Measurements from ENCODE around the gene PYGM.

Gene PYGM

DNA sequence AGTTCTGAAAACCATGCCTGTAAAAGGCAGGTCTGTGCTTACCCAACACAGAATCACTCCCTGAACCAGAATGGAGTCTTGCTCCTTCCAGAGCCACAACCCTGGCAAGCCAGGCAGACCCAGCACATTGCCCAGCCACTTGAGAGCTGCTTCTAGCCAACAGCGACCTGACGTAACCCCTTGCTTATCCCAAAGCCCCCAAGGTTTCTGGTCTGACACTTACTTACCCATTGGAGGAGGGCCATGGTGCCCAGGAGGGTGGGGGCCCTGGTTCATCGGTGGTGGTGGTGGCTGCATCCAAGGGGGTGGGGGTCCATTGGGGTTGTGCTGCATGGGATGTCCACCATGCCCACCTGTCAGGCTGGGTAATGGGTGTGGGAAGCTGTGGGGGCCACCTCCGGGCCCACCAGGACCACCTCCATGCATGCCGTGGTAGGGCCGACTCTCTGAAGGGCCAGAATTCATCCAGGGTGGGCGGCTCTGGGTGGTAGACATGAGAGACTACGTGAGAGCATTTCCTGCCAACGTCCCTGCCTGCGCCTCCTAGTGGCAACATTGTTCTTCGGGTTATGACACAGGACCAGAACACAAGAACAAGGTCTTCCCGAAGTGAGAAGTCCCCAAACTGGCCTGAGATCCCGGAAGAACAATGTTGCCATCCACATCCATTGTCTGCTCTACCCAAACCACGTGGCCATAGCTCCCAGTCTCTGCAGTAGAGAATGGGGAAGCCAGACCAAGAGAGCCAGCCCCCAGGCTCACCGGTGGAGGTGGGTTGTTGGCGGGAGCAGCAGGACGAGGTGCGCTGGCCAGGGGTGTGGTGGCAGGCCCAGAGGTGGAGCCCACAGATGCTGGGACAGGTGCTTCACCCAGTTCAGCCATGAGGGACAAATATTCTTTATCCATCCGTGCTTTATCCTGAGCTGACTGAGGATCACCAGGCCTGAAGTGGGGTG lies 7.8 kb upstream of the PYGM start:
- DNase-seq (ENCODE audit: low spot score): peak; percentile 52

DNA sequence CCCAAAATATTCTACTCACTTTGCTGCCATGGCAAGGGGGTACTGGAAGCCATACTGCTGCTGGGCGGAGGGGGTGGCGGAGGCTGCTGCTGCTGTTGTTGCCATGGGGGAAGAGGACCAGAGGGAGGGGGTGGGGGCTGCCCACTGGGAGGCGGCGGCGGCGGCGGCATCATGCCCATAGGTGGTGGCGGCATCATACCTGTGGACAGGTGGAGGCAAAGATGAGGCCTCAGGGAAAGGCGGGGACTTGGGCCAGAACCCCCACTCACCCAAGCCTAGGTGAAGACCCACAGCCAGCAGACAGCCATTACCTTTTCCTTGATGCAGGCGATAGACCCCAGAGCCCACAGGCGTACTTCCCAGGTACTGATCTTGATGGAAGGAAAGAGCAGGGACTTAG lies 7.1 kb upstream of the PYGM start:
- no peak for DNase-seq (ENCODE audit: low spot score)

DNA sequence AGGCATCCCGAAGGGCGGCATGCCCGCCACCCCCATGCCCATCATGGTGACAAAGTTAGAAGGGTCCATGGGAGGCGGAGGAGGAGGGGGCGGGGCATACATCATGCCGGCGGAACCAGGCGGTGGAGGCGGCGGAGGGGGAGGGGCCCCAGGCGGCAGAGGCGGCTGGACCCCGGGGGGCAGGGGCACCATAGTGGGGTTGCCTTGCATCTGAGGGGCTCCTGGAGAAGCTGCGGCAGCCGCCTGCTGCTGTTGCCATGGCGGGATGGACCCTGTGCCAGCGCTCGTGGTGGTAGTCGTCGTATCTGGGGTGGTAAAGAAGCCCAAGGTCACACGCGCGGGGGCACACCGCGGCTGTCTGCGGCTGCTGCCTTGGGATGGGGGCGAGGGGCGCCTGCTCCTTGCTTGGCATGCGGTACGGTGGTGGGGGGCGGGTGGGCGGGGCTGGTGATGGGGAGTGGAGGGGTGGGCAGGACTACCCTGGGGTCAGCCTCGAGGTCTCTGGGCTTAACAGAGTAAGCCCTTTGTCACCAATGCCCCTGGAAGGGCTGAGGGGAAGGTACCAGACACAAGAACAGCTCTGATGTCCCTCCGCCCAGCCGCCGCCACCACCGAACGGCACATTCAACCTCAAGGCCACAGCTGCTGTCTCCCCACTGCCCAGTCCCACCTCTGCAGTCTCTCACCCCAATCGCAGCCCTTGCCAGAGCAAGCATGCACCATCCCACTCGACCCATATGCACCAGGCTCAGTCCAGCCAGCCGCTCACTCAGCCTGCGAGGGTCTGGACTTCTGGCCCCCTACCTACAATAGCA lies 6.3 kb upstream of the PYGM start:
- DNase-seq (ENCODE audit: low spot score): no peak

DNA sequence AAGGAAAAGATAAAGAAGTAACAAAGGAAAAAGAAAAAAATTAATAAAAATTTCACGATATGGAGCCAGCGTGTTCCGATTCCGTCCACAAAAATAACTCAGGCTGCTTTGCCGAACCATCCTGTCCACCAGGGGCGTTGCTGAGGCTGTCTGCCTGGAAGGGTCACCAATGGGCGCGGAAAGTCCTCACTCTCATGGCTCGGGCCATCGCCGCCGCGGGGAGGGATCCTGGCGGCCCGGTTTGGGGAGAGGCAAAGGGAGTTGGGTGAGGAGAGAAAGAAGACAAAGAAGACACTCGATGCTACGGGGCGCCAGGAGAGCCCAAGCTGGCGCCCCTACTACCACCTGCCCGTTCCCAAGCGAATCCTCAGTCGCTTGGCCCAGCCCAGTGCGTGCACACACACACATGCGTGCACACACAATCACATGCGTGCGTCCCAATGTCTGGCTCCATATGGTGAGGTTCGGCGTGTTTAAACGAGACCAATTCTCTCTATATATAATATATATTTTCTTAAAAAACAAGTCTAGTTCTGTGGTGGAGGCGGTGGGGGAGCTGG lies 5.6 kb upstream of the PYGM start:
- DNase-seq (ENCODE audit: low spot score): no peak

DNA sequence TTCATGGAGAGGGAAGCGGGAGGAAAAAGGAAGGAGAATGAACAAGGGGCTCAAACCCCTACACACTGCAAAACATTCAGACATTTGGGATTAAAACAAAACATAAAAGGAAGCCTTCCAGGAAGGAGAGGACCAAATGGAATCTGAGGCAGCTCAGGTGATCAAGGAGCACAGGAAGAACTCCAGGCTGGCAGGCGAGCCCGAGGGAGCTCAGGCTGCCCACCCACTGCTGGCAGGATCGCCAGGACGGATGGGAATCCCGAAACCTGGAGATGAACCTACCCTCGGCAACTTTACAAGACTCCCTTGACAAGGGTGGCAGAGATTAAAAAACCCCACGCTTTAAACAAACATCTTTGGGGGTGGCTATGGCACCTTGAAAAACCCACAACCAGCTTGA lies 5.0 kb upstream of the PYGM start:
- no peak for DNase-seq (ENCODE audit: low spot score)

DNA sequence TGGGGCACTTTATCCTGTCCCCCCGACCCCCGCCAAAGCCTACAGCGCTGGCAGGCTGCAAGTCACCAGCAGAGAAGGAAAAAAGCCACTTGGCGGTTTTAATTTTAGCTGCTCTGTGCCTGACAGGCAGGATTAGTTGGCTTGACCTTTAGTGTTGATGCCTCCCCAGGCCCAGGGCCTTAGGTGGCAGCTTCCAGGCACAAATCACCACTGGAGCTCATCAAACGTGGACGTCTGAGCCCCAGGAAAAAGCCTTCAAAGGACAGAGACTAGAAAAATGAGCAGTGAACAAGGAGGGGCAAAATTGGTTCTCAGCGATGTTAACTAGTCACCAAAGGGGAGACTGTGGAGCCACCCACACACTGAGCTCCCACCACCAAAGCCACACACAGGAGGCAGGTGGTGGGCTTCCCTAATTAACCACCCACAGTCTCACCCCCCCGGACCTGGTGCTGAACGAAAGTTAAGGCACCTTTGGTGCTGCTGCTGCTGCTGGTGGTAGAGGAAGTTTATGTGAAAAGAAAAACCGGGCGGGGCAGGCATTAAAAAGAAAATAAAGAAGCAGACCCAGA lies 4.4 kb upstream of the PYGM start:
- DNase-seq (ENCODE audit: low spot score): no peak

DNA sequence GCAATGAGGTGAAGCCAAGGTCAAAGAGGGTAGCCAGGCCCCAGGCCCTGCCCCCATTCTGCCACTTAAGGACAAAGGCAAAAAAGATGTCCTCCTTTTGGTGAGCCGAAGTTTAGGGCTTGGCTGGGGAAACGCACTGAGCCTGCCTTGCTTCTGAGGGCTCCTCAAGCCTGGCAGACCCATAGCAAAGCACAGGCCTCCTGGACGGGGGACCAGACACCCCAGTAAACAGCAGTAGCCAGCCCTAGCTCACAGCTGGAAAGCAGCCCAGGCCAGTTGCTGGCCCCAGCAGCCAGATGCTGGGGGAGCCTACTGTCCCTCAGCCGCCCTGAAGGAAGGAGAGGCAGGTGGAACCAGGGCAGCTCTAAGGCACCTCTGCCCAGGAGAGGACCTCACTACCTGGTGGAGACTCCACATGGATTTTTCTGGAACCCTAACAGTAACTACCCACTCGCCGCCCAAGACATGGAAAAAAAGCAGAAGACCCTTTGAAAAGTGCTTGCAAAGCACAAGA lies 3.8 kb upstream of the PYGM start:
- DNase-seq (ENCODE audit: low spot score): no peak

DNA sequence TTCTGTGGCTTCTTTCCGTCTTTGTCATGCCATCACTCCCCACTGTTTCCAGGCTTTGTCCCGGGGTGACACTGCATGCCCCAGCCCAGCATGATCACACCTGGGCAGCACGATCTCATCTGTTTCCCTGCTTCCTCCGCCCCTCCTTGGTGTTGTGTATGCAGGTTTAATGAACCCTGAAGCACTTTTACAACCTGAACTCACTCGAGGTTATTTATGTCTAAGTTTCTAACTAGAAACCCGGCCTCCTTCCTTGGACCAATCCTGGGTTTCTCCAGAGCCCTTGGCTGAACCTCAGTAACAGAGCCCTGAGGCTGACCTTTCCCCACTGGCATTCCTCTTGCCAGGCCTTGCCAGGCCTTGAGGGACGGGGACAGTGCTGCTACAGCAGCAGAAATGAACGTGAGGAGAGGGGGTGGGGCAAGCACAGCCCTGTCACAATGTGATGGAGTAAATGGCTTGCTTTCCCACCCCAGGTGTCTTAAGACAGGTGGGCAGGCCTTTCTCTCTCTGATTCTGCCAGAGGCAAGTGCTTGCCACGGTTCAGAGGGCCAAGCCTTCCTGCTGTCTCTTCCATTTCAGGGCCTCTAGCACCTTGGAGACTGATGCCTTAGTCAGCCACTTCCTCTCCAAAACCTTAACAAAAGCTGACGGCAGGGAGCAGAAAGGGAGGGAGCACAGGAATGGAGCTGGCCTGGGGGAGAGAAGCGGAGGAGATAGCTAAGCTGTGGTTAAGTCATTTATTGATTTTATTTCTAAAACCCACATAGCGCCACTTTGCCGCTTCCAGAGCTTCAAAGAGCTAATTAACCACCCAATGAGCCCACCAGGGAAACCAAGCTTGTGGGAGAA lies 3.1 kb upstream of the PYGM start:
- DNase-seq (ENCODE audit: low spot score): peak; percentile 57

DNA sequence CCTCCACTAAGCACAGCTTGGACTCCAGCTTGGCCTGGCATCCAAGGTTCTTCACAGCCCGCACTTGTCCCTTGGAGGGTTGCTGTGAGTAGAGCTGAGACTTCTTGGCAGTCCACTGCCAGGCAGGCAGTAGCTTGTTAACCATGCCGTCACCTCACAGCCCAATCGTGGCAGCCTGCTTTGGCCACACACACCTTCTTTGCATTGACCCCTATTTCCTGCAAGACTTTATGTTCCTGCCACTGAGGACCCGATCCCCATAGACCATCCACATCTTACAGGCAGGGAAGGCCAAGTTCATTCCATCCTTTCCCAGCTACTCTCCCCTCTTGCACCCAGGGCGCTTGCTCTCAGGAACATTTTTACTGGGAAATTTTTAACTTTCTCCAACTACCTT lies 2.5 kb upstream of the PYGM start:
- peak; percentile 60 for DNase-seq (ENCODE audit: low spot score)

DNA sequence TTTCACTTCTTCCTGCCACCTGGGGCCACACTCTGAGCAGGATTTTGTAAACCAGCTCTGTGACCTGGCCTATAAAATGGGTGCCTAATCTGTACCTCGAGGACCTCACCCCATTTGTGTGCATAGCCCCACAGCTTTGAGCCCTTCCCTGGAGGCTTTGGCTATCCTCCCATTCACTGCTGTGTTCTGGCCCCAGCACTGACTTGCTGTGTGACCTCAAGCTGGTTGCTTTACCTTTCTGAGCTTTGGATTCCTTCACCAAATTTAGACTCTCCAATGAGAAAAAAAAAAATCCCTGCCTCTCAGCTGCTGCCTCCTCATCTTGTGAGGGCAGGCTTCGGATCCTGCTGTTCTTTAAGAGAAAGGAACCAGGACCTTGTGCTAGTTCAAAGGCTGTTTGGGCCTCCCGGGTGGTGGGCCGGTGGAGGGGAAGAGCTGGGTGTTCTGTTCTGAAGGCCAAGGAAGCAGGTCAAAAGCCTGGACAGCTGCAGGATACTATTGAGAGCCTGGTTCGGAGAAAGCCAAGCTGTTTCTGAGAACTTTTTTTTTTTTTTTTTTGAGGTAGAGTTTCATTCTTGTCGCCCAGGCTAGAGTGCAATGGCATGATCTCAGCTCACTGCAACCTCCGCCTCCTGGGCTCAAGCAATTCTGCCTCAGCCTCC lies 1.1 kb upstream of the PYGM start:
- DNase-seq (ENCODE audit: low spot score): no peak

DNA sequence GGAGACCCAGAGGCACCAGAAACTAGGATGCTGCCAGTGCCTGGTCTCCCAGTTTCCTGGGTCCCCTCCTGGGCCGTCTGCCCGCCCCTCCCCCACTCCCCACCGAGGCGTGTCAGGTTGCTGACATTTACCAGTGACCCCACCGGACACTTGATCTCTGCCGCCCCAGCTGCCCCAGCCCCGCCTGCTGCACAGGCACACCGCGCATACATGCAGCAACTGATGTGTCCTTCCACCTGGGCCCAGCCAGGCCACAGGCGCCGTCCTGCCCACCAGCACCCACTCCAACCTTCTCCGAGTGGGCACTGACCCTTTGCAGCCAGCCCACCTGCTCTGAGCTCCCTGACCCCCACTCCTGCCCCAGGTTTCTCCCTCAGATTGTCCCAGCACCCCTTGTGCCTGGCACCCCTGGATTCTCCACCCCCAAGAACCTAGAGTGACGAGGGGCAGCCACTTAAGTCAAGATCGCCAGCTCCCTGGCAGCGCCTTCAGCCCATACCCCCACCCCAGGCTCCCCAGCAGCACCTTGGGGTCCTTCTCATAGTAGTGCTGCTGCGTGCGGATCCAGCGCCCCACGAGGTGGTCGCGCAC lies 548 bp downstream of the PYGM start:
- no peak for DNase-seq (ENCODE audit: low spot score)

DNA sequence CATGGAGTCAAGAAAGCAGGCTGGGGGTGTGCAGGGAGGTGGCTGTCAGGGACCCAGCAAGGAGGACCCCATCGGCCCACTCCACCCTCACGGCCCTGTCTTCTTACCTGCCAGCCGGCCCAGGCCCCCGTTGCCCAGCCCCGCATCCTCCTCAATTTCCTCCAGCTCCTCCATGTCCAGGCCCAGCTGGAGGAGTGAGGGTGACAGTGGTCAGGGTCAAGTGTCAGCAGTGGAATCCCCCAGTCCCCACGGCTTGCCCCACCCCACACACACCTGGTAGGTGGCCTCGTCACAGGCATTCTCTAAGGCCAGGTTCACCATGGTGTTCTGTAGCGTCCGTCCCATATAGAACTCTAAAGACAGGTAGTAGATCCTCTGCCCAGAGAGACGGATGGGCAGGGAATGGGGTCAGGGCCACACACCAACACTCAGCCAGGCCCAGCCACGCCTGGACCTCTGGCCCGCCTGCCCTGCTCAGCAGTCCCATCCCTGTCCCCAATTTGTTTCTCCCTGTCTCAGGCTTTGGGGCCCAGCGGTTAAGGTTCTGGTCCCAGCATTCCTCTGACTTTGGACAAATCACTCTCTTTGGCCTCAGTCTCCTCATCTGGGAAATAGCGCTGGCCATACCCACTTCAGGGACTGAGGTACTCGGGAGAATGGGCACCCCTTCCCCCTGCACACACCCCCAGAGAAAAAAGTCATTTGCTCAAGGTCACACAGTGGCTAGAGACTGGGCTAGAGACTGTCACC lies 1.3 kb downstream of the PYGM start:
- no peak for DNase-seq (ENCODE audit: low spot score)

DNA sequence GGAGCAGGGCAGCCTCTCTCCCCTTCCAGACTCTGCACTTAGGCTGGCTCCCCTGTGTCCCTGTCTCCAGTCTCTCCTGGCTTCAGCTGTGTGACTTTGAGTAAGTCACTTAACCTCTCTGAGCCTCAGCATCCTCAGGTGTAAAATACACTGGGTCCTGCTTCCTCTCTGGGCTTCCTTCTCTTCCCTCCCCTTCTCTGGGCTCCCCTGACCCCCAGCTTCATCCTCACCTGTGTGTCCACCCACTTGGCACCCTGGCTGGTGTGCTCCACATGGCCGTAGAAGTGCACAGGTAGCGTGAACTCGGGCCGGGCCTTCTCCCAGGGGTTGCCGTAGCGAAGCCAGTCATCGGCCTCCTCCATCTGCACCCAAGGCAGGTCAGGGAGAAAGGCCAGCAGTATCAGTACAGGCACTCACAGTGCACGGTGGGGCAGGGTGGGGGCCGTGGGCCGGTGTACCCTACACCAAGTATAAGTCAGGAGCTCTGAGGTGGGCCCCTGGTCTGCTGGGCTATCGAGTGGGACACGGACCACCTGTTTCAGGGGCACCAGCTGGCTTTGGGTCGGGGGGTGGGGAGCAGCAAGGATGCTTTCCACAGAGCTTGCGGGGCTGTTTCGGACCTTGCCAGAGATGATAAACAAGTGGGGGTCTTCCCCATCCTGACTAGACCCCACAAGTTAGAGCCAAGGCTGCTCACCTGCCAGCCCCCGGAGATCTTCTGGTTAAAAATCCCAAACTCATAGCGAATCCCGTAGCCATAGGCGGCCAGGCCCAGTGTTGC lies 2.0 kb downstream of the PYGM start:
- no peak for DNase-seq (ENCODE audit: low spot score)

DNA sequence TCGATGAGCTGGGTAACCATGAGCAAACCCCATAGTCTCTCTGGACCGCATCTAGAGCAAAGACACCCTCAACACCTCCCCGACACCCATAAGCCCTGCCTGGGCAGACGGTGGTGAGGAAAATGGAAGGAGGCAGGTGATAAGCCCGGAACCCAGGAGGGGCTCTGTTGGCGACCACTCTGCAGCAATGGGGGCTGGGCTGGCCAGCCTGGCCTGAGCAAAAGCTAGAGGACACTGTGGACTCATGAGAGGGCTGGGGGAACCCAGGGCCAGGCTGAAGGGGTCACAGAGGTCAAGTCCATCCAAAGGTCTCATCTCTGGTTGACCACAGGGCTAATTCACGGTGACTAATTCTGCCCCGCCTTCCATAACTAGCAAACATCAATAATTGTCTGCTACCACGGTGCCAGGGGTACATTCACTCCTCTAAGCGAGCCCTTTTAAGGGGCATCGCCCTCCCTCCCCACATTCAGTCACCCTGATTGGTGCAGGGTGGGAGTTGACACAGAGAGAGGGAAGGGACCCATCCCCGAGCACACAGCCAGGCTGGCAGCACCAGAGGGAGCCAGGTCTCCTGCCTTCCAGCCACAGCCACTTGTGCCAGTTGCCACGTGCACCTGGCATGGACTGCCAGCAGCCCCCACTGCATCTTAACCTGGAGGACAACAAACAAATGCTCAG lies 4.0 kb downstream of the PYGM start:
- no peak for DNase-seq (ENCODE audit: low spot score)

DNA sequence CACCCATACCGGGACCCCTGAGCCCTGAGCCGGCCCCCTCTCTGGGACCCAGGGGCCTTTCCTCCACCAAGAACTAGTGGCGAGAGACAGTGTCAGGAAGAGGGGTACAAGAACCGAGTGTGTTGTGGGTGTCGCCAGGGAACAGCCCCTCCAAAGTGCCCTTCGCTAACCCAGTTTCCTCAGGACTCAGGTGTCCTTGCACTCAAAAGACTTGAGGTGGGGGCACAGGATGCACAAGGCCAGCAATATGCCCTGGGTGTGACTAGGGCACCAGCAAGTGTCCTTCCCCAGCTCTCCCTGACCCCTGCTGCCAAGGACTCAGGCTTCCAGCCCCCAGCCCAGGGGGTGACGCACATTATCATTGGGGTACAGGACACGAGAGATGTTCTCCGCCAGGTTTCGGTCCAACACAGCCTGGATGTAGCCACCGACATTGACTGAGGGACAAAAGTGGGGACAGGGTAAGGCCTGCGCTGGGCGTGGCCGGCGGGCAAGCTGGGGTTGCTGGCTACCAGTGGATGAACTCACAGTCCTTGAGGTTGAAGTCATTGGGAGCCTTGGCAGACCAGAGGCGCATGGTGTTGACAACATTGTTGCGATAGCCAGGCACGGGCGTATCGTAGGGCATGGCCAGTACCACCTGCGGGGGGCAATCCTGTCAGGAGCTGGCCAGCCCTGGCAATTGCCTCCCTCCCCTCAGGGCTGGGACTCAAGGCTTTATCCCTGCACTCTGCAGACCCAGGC lies 4.7 kb downstream of the PYGM start:
- DNase-seq (ENCODE audit: low spot score): no peak

DNA sequence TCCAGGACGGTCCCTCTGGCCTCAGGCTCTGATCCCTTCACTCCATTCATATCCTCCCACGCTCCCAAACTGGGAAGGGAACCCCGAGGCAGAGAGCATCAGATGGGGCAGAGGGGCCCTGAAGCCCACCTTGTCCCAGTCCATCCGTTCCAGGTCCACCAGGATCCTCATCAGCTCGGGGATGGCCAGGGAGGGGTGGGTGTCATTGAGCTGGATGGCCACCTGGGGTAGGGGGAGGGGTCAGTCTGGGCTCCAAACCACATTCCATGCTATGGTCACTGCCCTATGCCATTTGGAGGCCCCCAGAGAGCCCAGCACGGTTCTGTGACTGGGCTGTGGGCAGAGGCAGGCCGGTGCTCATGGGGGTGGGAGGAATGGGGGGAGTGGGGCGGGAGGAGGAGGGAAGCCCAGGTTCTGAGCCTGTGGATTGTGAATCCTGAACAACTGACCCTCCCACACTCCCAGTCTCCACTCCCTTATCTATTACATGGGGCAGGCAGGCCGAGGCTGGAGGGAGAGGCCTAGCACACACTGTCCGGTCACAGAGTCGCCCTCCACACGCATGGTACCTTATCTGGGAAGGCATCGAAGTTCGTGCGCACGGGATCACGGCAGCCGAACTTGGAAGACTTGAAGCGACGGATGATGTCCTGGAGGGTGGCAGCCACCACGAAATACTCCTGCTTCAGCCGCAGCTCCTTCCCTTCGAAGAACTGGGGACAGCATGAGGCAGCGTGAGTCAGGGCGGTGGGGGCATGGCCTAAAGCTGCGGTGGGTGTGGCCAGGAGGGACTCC lies 5.5 kb downstream of the PYGM start:
- DNase-seq (ENCODE audit: low spot score): no peak

All from Ammon's horn (tissue), 1 donor.